NCI-H2196 treated with DMSO at 0.1 percent for 48 hours (cell line): ENCODE results near the gene LRMDA.

Source experiments
- DNase-seq: peaks from one replicate; lab custom pipeline; 2025; ENCODE audit not compliant: unreplicated experiment; lab: John Stamatoyannopoulos, UW

LRMDA gene

GRCh38 chr10:75418712-75419111 is 12.7 kb upstream of the LRMDA start:
- DNase-seq: no peak

- DNase-seq: no peak
These were observed 8.5 kb upstream of the LRMDA start for GRCh38 chr10:75422913-75423312.

- no peak for DNase-seq
These were observed 6.9 kb upstream of the LRMDA start for GRCh38 chr10:75424571-75424970.

- DNase-seq: no peak
These were observed 5.9 kb upstream of the LRMDA start for GRCh38 chr10:75425291-75426079.

- no peak for DNase-seq
These were observed 4.5 kb upstream of the LRMDA start for GRCh38 chr10:75426880-75427279.

- DNase-seq: no peak
These were observed 3.5 kb upstream of the LRMDA start for GRCh38 chr10:75427951-75428350.

- DNase-seq: no peak
These were observed 2.8 kb upstream of the LRMDA start for GRCh38 chr10:75428434-75429158.

GRCh38 chr10:75429159-75429827 is 2.1 kb upstream of the LRMDA start:
- no peak for DNase-seq

GRCh38 chr10:75430000-75430763 is 1.2 kb upstream of the LRMDA start:
- peak; percentile 52 for DNase-seq

GRCh38 chr10:75432176-75432575 is 752 bp downstream of the LRMDA start:
- DNase-seq: no peak

- DNase-seq: no peak
These were observed 1.3 kb downstream of the LRMDA start for GRCh38 chr10:75432763-75433162.

- DNase-seq: no peak
These were observed 1.8 kb downstream of the LRMDA start for GRCh38 chr10:75433216-75433615.

- DNase-seq: no peak
These were observed 2.9 kb downstream of the LRMDA start for GRCh38 chr10:75434291-75434690.

- no peak for DNase-seq
These were observed 3.9 kb downstream of the LRMDA start for GRCh38 chr10:75435291-75435690.

GRCh38 chr10:75436896-75437295 is 5.5 kb downstream of the LRMDA start:
- no peak for DNase-seq

GRCh38 chr10:75437693-75438092 is 6.3 kb downstream of the LRMDA start:
- no peak for DNase-seq

- no peak for DNase-seq
These were observed 6.9 kb downstream of the LRMDA start for GRCh38 chr10:75438275-75438674.

- no peak for DNase-seq
These were observed 8.4 kb downstream of the LRMDA start for GRCh38 chr10:75439811-75440210.

- DNase-seq: no peak
These were observed 8.9 kb downstream of the LRMDA start for GRCh38 chr10:75440271-75440793.

- no peak for DNase-seq
These were observed 9.8 kb downstream of the LRMDA start for GRCh38 chr10:75441196-75441595.

- no peak for DNase-seq
These were observed 10.3 kb downstream of the LRMDA start for GRCh38 chr10:75441682-75442081.
